ENCODE measurements around the gene OR1K1.

- TF ChIP-seq ZNF160 (CRISPR knock-in tag; IDR thresholded peaks at IDR 0.05) (no peak), IRF2 (CRISPR knock-in tag; IDR thresholded peaks at IDR 0.05) (no peak), FOXP4 (CRISPR knock-in tag; IDR thresholded peaks at IDR 0.05) (no peak), CTCF (CRISPR knock-in tag; IDR thresholded peaks at IDR 0.05) (no peak), CHD2 (IDR thresholded peaks at IDR 0.05; ENCODE audit: low read depth, low read length) (no peak)
Observed at GRCh38 chr9:122777935-122778627, 21.8 kb upstream of the OR1K1 start.

Measured in HepG2 (cell line).